ENCODE results near the gene SERPINI1.
"Not testable (repeated sequence)": the region's sequence is repeated elsewhere in the genome, so short reads cannot be mapped to it uniquely, and the experiment has no call there.

SERPINI1 gene

GRCh38 chr3:167810236-167810635 lies 74.7 kb downstream of the SERPINI1 start:
- no peak for DNase-seq

GRCh38 chr3:167811031-167811430 lies 75.5 kb downstream of the SERPINI1 start:
- DNase-seq, result peak; percentile 44 to 77

- DNase-seq, result no peak
Measured at GRCh38 chr3:167813169-167814123, 77.9 kb downstream of the SERPINI1 start.

- peak; percentile 80 to 91 for DNase-seq
Measured at GRCh38 chr3:167814441-167814951, 79.0 kb downstream of the SERPINI1 start.

GRCh38 chr3:167816953-167817352 lies 81.4 kb downstream of the SERPINI1 start:
- no peak for DNase-seq

GRCh38 chr3:167820102-167820865 lies 84.8 kb downstream of the SERPINI1 start:
- no peak for DNase-seq

GRCh38 chr3:167821248-167821805 lies 85.8 kb downstream of the SERPINI1 start:
- DNase-seq, result no peak

- no peak for DNase-seq
Measured at GRCh38 chr3:167823738-167824137, 88.2 kb downstream of the SERPINI1 start.

- not testable (repeated sequence) for DNase-seq
Measured at GRCh38 chr3:167827588-167827987, 92.1 kb downstream of the SERPINI1 start.

- no peak for DNase-seq
Measured at GRCh38 chr3:167829071-167829470, 93.5 kb downstream of the SERPINI1 start.

GRCh38 chr3:167830007-167830406 lies 94.5 kb downstream of the SERPINI1 start:
- DNase-seq, result no peak

GRCh38 chr3:167835359-167835758 lies 99.8 kb downstream of the SERPINI1 start:
- no peak for DNase-seq

- no peak for DNase-seq
Measured at GRCh38 chr3:167835953-167836352, 100.4 kb downstream of the SERPINI1 start.

- no peak for DNase-seq
Measured at GRCh38 chr3:167837466-167837865, 101.9 kb downstream of the SERPINI1 start.

- no peak for DNase-seq
Measured at GRCh38 chr3:167839460-167840134, 104.1 kb downstream of the SERPINI1 start.

- no peak for DNase-seq
Measured at GRCh38 chr3:167840247-167840646, 104.7 kb downstream of the SERPINI1 start.

- no peak for DNase-seq
Measured at GRCh38 chr3:167843481-167843880, 108.0 kb downstream of the SERPINI1 start.

GRCh38 chr3:167843886-167844285 lies 108.4 kb downstream of the SERPINI1 start:
- DNase-seq, result no peak

- DNase-seq, result no peak
Measured at GRCh38 chr3:167844528-167844927, 109.0 kb downstream of the SERPINI1 start.

- no peak for DNase-seq
Measured at GRCh38 chr3:167851171-167851570, 115.7 kb downstream of the SERPINI1 start.

GRCh38 chr3:167851749-167852148 lies 116.2 kb downstream of the SERPINI1 start:
- no peak for DNase-seq

- no peak for DNase-seq
Measured at GRCh38 chr3:167852216-167852615, 116.7 kb downstream of the SERPINI1 start.

GRCh38 chr3:167854063-167854462 lies 118.5 kb downstream of the SERPINI1 start:
- no peak for DNase-seq

Measured in NCI-H446 (cell line).